Neural progenitor cell (in vitro differentiated cells): ENCODE measurements around the gene CTNNA1.

Source experiments
- CTCF ChIP-seq: fragments of 200-600 bp; sonication (generic); IDR thresholded peaks from 2 replicates; pipeline ENCODE4 v1.5.1; 2017; ENCODE audit warnings: antibody characterized with exemption, mild to moderate bottlenecking
- EZH2 ChIP-seq: fragments of 200-600 bp; sonication (generic); IDR thresholded peaks from 2 replicates; pipeline ENCODE4 v1.6.1; 2017; ENCODE audit warnings: antibody characterized with exemption, mild to moderate bottlenecking, moderate library complexity
- EZH2phosphoT487 ChIP-seq: fragments of 200-600 bp; sonication (generic); IDR thresholded peaks from 2 replicates; pipeline ENCODE4 v1.6.1; 2017; ENCODE audit warnings: antibody characterized with exemption

DNA sequence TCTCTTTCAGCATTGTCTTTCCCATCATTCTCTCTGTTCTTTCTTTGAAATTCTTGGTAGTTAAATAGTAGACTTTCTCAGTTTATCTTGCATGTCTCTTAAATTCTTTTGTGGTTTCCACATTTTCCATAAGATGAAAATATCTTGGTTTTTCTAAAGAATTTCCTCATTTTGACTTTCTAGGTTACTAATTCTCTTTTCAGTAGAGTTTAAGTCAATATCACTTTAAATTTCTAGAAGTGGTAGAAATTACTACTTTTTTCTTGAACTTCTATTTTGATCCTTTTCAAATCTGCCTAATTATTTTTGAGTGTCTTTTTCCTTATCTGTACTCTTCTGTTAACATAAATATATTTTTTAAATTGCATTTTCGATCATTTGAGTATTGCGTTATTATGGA is 145.5 kb downstream of the CTNNA1 start:
- TF ChIP-seq CTCF (no peak), EZH2 (no peak), EZH2phosphoT487 (no peak)
